HG03060 (cell line): ENCODE data around the gene SPRING1.
"Not testable (repeated sequence)": the region's sequence is repeated elsewhere in the genome, so short reads cannot be mapped to it uniquely, and the experiment has no call there.

Experiments
- ATAC-seq: cut with Tn5 transposase; IDR thresholded peaks from one replicate; pipeline ENCODE4 v1.9.1; 2021; ENCODE audit warnings: low read depth, moderate number of reproducible peaks; ENCODE audit not compliant: unreplicated experiment

SPRING1 gene

GRCh38 chr12:116737774-116738657 is at the start of gene SPRING1, which contains the start of gene RNFT2:
SPRING1 (minus strand) TSS chr12:116738069; CDS start chr12:116737900, 169 bp downstream.
RNFT2 (plus strand) TSS chr12:116738315; CDS start chr12:116740498, 2,183 bp downstream.
- peak; percentile 97 for ATAC-seq

- ATAC-seq, result no peak
Measured at GRCh38 chr12:116784238-116784612, 46.4 kb upstream of the SPRING1 start.

- ATAC-seq, result no peak
Measured at GRCh38 chr12:116783525-116784237, 45.8 kb upstream of the SPRING1 start.

- no peak for ATAC-seq
Measured at GRCh38 chr12:116780942-116781341, 43.1 kb upstream of the SPRING1 start.

GRCh38 chr12:116779597-116779996 is 41.7 kb upstream of the SPRING1 start:
- ATAC-seq, result no peak

- no peak for ATAC-seq
Measured at GRCh38 chr12:116777245-116777644, 39.4 kb upstream of the SPRING1 start.

GRCh38 chr12:116774020-116774419 is 36.2 kb upstream of the SPRING1 start:
- ATAC-seq, result no peak

GRCh38 chr12:116773276-116773731 is 35.4 kb upstream of the SPRING1 start:
- ATAC-seq, result no peak

- no peak for ATAC-seq
Measured at GRCh38 chr12:116771651-116772050, 33.8 kb upstream of the SPRING1 start.

- ATAC-seq, result no peak
Measured at GRCh38 chr12:116766746-116767145, 28.9 kb upstream of the SPRING1 start.

GRCh38 chr12:116766285-116766684 is 28.4 kb upstream of the SPRING1 start:
- ATAC-seq, result no peak

GRCh38 chr12:116765271-116765670 is 27.4 kb upstream of the SPRING1 start:
- ATAC-seq, result no peak

GRCh38 chr12:116761499-116761898 is 23.6 kb upstream of the SPRING1 start:
- ATAC-seq, result no peak

GRCh38 chr12:116760622-116761020 is 22.8 kb upstream of the SPRING1 start:
- ATAC-seq, result no peak

GRCh38 chr12:116759783-116760621 is 22.1 kb upstream of the SPRING1 start:
- ATAC-seq, result no peak

- ATAC-seq, result not testable (repeated sequence)
Measured at GRCh38 chr12:116754783-116755182, 16.9 kb upstream of the SPRING1 start.

- not testable (repeated sequence) for ATAC-seq
Measured at GRCh38 chr12:116754097-116754496, 16.2 kb upstream of the SPRING1 start.

GRCh38 chr12:116750298-116750697 is 12.4 kb upstream of the SPRING1 start:
- ATAC-seq, result no peak

- ATAC-seq, result no peak
Measured at GRCh38 chr12:116749884-116750283, 12.0 kb upstream of the SPRING1 start.

- ATAC-seq, result no peak
Measured at GRCh38 chr12:116745554-116745953, 7.7 kb upstream of the SPRING1 start.

- no peak for ATAC-seq
Measured at GRCh38 chr12:116744766-116745165, 6.9 kb upstream of the SPRING1 start.
